H54 (cell line): ENCODE measurements around the gene CNGB1.

Source experiments
- DNase-seq: peaks from one replicate; pipeline ENCODE4 v3.0.0; 2011; ENCODE audit warnings: low spot score, mixed read lengths; ENCODE audit not compliant: insufficient read length
- FAIRE-seq: peaks from 3 replicates; lab custom pipeline; 2011; peaks lifted over from hg19 to GRCh38; lab: Jason Lieb, UNC
- POLR2A ChIP-seq: IDR thresholded peaks from 2 replicates; pipeline ENCODE4 v1.6.1; 2011; ENCODE audit warnings: low read depth, mild to moderate bottlenecking, low read length

The CNGB1 gene

GRCh38 chr16:57915267-57915666, 55.7 kb downstream of the CNGB1 start:
- no peak for TF ChIP-seq POLR2A
- DNase-seq = no peak
- no peak for FAIRE-seq

GRCh38 chr16:57914244-57915173, 56.4 kb downstream of the CNGB1 start:
- no peak for FAIRE-seq

GRCh38 chr16:57912529-57913260, 58.2 kb downstream of the CNGB1 start:
- TF ChIP-seq POLR2A = no peak
- FAIRE-seq (no peak), DNase-seq (no peak)

More at GRCh38 chr16:57914244-57915173, 56.4 kb downstream of the CNGB1 start:
- no peak for DNase-seq
- TF ChIP-seq POLR2A = no peak

GRCh38 chr16:57911743-57912142, 59.2 kb downstream of the CNGB1 start:
- FAIRE-seq (no peak), DNase-seq (no peak)
- no peak for TF ChIP-seq POLR2A

- no peak for TF ChIP-seq POLR2A
- FAIRE-seq = no peak
- DNase-seq = no peak
These were observed 60.2 kb downstream of the CNGB1 start for GRCh38 chr16:57910696-57911095.

GRCh38 chr16:57908409-57908987, 62.4 kb downstream of the CNGB1 start:
- no peak for DNase-seq
- TF ChIP-seq POLR2A = no peak
- no peak for FAIRE-seq

GRCh38 chr16:57906382-57907316, 64.3 kb downstream of the CNGB1 start:
- DNase-seq (no peak), FAIRE-seq (no peak)
- TF ChIP-seq POLR2A = no peak

- DNase-seq (no peak), FAIRE-seq (no peak)
- TF ChIP-seq POLR2A = no peak
These were observed 66.8 kb downstream of the CNGB1 start for GRCh38 chr16:57904101-57904500.

GRCh38 chr16:57903656-57904055, 67.3 kb downstream of the CNGB1 start:
- no peak for DNase-seq
- no peak for TF ChIP-seq POLR2A
- FAIRE-seq = no peak

GRCh38 chr16:57901480-57902069, 69.4 kb downstream of the CNGB1 start:
- TF ChIP-seq POLR2A = no peak
- FAIRE-seq = no peak
- DNase-seq = no peak

- TF ChIP-seq POLR2A = no peak
- DNase-seq = no peak
- FAIRE-seq = no peak
These were observed 70.0 kb downstream of the CNGB1 start for GRCh38 chr16:57900796-57901479.
